ENCODE data around the gene FRZB. TPM values are rescaled to one million over a fixed set of nuclear protein-coding genes. Genes with fewer than 3 reads are reported as not detected.

Gene FRZB
- total RNA-seq, 2 donors from 2014 or later: 140 to 203 TPM

GRCh38 chr2:182818501-182818900, 47.9 kb downstream of the FRZB start:
- Histone ChIP-seq H3K36me3 (no peaks in the 10 kb centered on the region), H3K27me3 (replicated peaks; ENCODE audit: insufficient read depth) (no peaks in the 10 kb centered on the region), H3K27ac (no peak overlapping the region), H3K9me3 (no peaks in the 10 kb centered on the region), H3K4me3 (no peak overlapping the region), H3K4me1 (ENCODE audit: control insufficient read depth in 1 of 2, low read depth in 2 of 2) (peaks cover 8 to 26% of the 10 kb centered on the region in 2 donors)
- ATAC-seq (ENCODE audit: insufficient number of reproducible peaks, low FRiP score, low read depth): no peak
- DNase-seq (ENCODE audit: low spot score): no peak
- no peak for TF ChIP-seq CTCF (IDR thresholded peaks at IDR 0.05)

- no peak overlapping the region for H3K27ac ChIP-seq
- no peak overlapping the region for H3K4me3 ChIP-seq
- ATAC-seq (ENCODE audit: insufficient number of reproducible peaks, low FRiP score, low read depth): no peak
- DNase-seq (ENCODE audit: low spot score): no peak
- H3K36me3 ChIP-seq: no peaks in the 10 kb centered on the region
- H3K9me3 ChIP-seq: no peaks in the 10 kb centered on the region
- H3K4me1 ChIP-seq (ENCODE audit: control insufficient read depth in 1 of 2, low read depth in 2 of 2): peaks cover 8 to 26% of the 10 kb centered on the region in 2 donors
- TF ChIP-seq CTCF (IDR thresholded peaks at IDR 0.05): no peak
- H3K27me3 ChIP-seq (replicated peaks; ENCODE audit: insufficient read depth): no peaks in the 10 kb centered on the region
Observed at GRCh38 chr2:182817558-182817957, 48.9 kb downstream of the FRZB start.

- ATAC-seq (ENCODE audit: insufficient number of reproducible peaks, low FRiP score, low read depth): no peak
- H3K4me1 ChIP-seq (ENCODE audit: control insufficient read depth in 1 of 2, low read depth in 2 of 2): peaks cover 8 to 26% of the 10 kb centered on the region in 2 donors
- no peaks in the 10 kb centered on the region for H3K9me3 ChIP-seq
- H3K4me3 ChIP-seq: no peak overlapping the region
- H3K36me3 ChIP-seq: no peaks in the 10 kb centered on the region
- no peak for TF ChIP-seq CTCF (IDR thresholded peaks at IDR 0.05)
- H3K27ac ChIP-seq: peak overlapping the region in 1 of 2 donors; percentile 1
- no peak for DNase-seq (ENCODE audit: low spot score)
- no peaks in the 10 kb centered on the region for H3K27me3 ChIP-seq (replicated peaks; ENCODE audit: insufficient read depth)
Observed at GRCh38 chr2:182816866-182817265, 49.6 kb downstream of the FRZB start.

- Histone ChIP-seq H3K36me3 (no peaks in the 10 kb centered on the region), H3K4me3 (no peak overlapping the region), H3K9me3 (no peaks in the 10 kb centered on the region), H3K27ac (no peak overlapping the region), H3K27me3 (replicated peaks; ENCODE audit: insufficient read depth) (no peaks in the 10 kb centered on the region), H3K4me1 (ENCODE audit: control insufficient read depth in 1 of 2, low read depth in 2 of 2) (peaks cover 8 to 26% of the 10 kb centered on the region in 2 donors)
- DNase-seq (ENCODE audit: low spot score) (no peak), ATAC-seq (ENCODE audit: insufficient number of reproducible peaks, low FRiP score, low read depth) (no peak)
- no peak for TF ChIP-seq CTCF (IDR thresholded peaks at IDR 0.05)
Observed at GRCh38 chr2:182814804-182815203, 51.6 kb downstream of the FRZB start.

GRCh38 chr2:182814380-182814779, 52.1 kb downstream of the FRZB start:
- peaks cover 8 to 26% of the 10 kb centered on the region in 2 donors for H3K4me1 ChIP-seq (ENCODE audit: control insufficient read depth in 1 of 2, low read depth in 2 of 2)

More at GRCh38 chr2:182814380-182814779, 52.1 kb downstream of the FRZB start:
- no peak for TF ChIP-seq CTCF (IDR thresholded peaks at IDR 0.05)
- H3K4me3 ChIP-seq: no peak overlapping the region
- H3K9me3 ChIP-seq: no peaks in the 10 kb centered on the region
- DNase-seq (ENCODE audit: low spot score) (no peak), ATAC-seq (ENCODE audit: insufficient number of reproducible peaks, low FRiP score, low read depth) (no peak)
- H3K27ac ChIP-seq: no peak overlapping the region
- no peaks in the 10 kb centered on the region for H3K27me3 ChIP-seq (replicated peaks; ENCODE audit: insufficient read depth)
- H3K36me3 ChIP-seq: no peaks in the 10 kb centered on the region
